ENCODE data around the gene HLF. TPM values are rescaled to one million over a fixed set of nuclear protein-coding genes. Genes with fewer than 3 reads are reported as not detected.

Gene HLF
- total and polyA plus RNA-seq, 3 experiments from 2014 or later, result 0.59 to 0.93 (median 0.81) TPM

- H3K27ac Mint-ChIP-seq, result no peak overlapping the region
- CTCF ChIA-PET, result no interaction called here
- peaks cover 0 to 5% (median 3%) of the 10 kb centered on the region in 3 donors for H3K4me1 Mint-ChIP-seq
Measured at GRCh38 chr17:55360971-55361370, 96.2 kb downstream of the HLF start.

GRCh38 chr17:55363033-55363432 is 98.3 kb downstream of the HLF start:
- H3K4me1 ChIP-seq (ENCODE audit: insufficient read depth, low read length), result no peaks in the 10 kb centered on the region
- H3K4me1 Mint-ChIP-seq, result no peaks in the 10 kb centered on the region
- no peak overlapping the region for H3K27ac Mint-ChIP-seq
- no peaks in the 10 kb centered on the region for H3K9me3 ChIP-seq (ENCODE audit: low read length)
- H3K36me3 ChIP-seq (ENCODE audit: insufficient read depth, low read length), result no peaks in the 10 kb centered on the region
- peaks cover 0 to 8% (median 2%) of the 10 kb centered on the region in 3 donors for H3K36me3 Mint-ChIP-seq
- H3K27me3 ChIP-seq (ENCODE audit: insufficient read depth, low read length, poor library complexity, severe bottlenecking), result no peaks in the 10 kb centered on the region
- CTCF ChIA-PET, result interaction anchor here (2.1 kb wide), 1 partner anchor 15 kb away, joined by 9 read pairs; no protein-coding TSS in a partner anchor
- H3K9me3 Mint-ChIP-seq, result peaks cover 5 to 13% (median 10%) of the 10 kb centered on the region in 5 donors
- H3K27me3 Mint-ChIP-seq, result peaks cover 7 to 14% of the 10 kb centered on the region in 2 donors
- no peak overlapping the region for H3K4me3 ChIP-seq (ENCODE audit: low read length)
- POLR2A ChIA-PET, result interaction anchor here (0.6 kb wide), 1 partner anchor 61 kb away, joined by 5 read pairs; no protein-coding TSS in a partner anchor
- no peak overlapping the region for H3K4me3 Mint-ChIP-seq
- H3K27ac ChIP-seq (ENCODE audit: low read depth, low read length), result no peak overlapping the region
- DNase-seq, result no peak

More at GRCh38 chr17:55360971-55361370, 96.2 kb downstream of the HLF start:
- POLR2A ChIA-PET, result no interaction called here
- Histone ChIP-seq H3K27me3 (ENCODE audit: insufficient read depth, low read length, poor library complexity, severe bottlenecking) (no peaks in the 10 kb centered on the region), H3K9me3 (ENCODE audit: low read length) (no peaks in the 10 kb centered on the region), H3K27ac (ENCODE audit: low read depth, low read length) (no peak overlapping the region), H3K4me3 (ENCODE audit: low read length) (no peak overlapping the region), H3K36me3 (ENCODE audit: insufficient read depth, low read length) (no peaks in the 10 kb centered on the region), H3K4me1 (ENCODE audit: insufficient read depth, low read length) (no peaks in the 10 kb centered on the region)
- H3K27me3 Mint-ChIP-seq, result peaks cover 9 to 18% of the 10 kb centered on the region in 2 donors
- no peak overlapping the region for H3K4me3 Mint-ChIP-seq
- no peak for DNase-seq
- H3K9me3 Mint-ChIP-seq, result peaks cover 5 to 13% (median 10%) of the 10 kb centered on the region in 5 donors
- H3K36me3 Mint-ChIP-seq, result peaks cover 0 to 8% (median 2%) of the 10 kb centered on the region in 3 donors

DNA sequence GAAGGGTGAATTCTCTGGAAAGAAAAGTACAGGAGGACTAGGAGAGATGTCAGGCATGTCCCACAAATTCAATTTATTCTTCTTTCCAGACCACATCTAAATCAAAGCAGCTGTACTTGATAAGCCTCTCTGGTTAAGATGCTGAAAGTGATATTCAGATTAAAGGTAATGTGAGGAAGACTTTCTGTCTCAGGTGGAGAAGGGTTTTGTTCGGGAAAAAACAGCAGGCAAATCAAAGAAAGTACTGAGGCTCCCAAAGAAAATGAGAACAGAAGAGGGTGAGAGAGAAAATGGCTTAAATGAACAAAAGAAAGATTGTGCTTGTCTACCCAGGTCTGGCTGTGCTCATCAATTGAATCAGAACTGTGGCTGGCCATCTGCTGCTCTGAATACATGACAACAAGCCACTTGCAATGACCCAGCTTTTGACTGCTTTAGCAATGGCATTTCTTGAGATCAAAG is 101.3 kb downstream of the HLF start:
- peaks cover 8 to 9% of the 10 kb centered on the region in 2 donors for H3K27me3 Mint-ChIP-seq
- Histone ChIP-seq H3K4me3 (ENCODE audit: low read length) (no peak overlapping the region), H3K9me3 (ENCODE audit: low read length) (no peaks in the 10 kb centered on the region), H3K4me1 (ENCODE audit: insufficient read depth, low read length) (no peaks in the 10 kb centered on the region), H3K27ac (ENCODE audit: low read depth, low read length) (no peak overlapping the region), H3K27me3 (ENCODE audit: insufficient read depth, low read length, poor library complexity, severe bottlenecking) (no peaks in the 10 kb centered on the region), H3K36me3 (ENCODE audit: insufficient read depth, low read length) (no peaks in the 10 kb centered on the region)
- H3K36me3 Mint-ChIP-seq, result peaks cover 0 to 2% (median 0%) of the 10 kb centered on the region in 3 donors
- H3K4me1 Mint-ChIP-seq, result peaks cover 0 to 4% (median 3%) of the 10 kb centered on the region in 3 donors
- H3K4me3 Mint-ChIP-seq, result no peak overlapping the region
- peaks cover 3 to 4% (median 3%) of the 10 kb centered on the region in 5 donors for H3K9me3 Mint-ChIP-seq
- CTCF ChIA-PET, result interaction anchor here (2.9 kb wide), 1 partner anchor 9 kb away, joined by 17 read pairs; no protein-coding TSS in a partner anchor
- no peak for DNase-seq
- no peak overlapping the region for H3K27ac Mint-ChIP-seq
- POLR2A ChIA-PET, result no interaction called here

DNA sequence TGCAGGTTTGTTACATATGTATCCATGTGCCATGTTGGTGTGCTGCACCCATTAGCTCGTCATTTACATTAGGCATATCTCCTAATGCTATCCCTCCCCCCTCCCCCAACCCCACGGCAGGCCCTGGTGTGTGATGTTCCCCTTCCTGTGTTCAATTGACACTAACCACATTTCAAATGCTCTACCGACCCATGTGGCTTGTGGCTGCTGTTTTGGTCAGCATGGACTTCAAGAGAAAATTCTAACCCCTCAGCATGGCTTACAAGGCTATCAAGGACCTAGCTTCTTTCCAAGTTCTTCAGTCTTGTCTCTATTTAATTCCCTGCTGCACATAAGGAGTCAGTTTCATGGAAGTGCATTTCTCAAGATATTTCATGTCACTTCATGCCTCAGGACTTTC is 103.9 kb downstream of the HLF start:
- ChIA-PET POLR2A (no interaction called here), CTCF (no interaction called here)
- no peak overlapping the region for H3K4me3 ChIP-seq (ENCODE audit: low read length)
- no peak for DNase-seq
- H3K4me1 Mint-ChIP-seq, result peaks cover 0 to 4% (median 3%) of the 10 kb centered on the region in 3 donors
- no peak overlapping the region for H3K27ac ChIP-seq (ENCODE audit: low read depth, low read length)
- H3K4me1 ChIP-seq (ENCODE audit: insufficient read depth, low read length), result no peaks in the 10 kb centered on the region
- H3K9me3 Mint-ChIP-seq, result peaks cover 0 to 7% (median 3%) of the 10 kb centered on the region in 5 donors
- peak overlapping the region in 1 of 8 donors; percentile 65 for H3K27ac Mint-ChIP-seq
- no peaks in the 10 kb centered on the region for H3K36me3 ChIP-seq (ENCODE audit: insufficient read depth, low read length)
- H3K4me3 Mint-ChIP-seq, result no peak overlapping the region
- no peaks in the 10 kb centered on the region for H3K27me3 ChIP-seq (ENCODE audit: insufficient read depth, low read length, poor library complexity, severe bottlenecking)
- peaks cover 11 to 13% of the 10 kb centered on the region in 2 donors for H3K27me3 Mint-ChIP-seq
- no peaks in the 10 kb centered on the region for H3K9me3 ChIP-seq (ENCODE audit: low read length)
- H3K36me3 Mint-ChIP-seq, result peaks cover 0 to 12% (median 0%) of the 10 kb centered on the region in 3 donors

Other genes with a start within 250 kb of the HLF start
- 10 to 100 TPM; 16.0 to 19.1 TPM for gene MMD, start 156.9 kb downstream of the HLF start, total RNA-seq
- gene MMD, start 156.9 kb downstream of the HLF start, polyA plus RNA-seq, result 7.9 TPM
- gene SMIM36, start 246.5 kb downstream of the HLF start, total RNA-seq, result not detected
- gene SMIM36, start 246.5 kb downstream of the HLF start, polyA plus RNA-seq, result not detected